Right lobe of liver (tissue), 6 donors: Measurements from ENCODE around the gene SRP68. TPM values are rescaled to one million over a fixed set of nuclear protein-coding genes. Genes with fewer than 3 reads are reported as not detected.

Source experiments
- ATAC-seq, 4 donors: fragments of 200-7000 bp; cut with Tn5 transposase; one replicate each; pipeline ENCODE4 v1.9.1; 2020; ENCODE audit warnings: mild to moderate bottlenecking in 4 of 4, moderate library complexity in 4 of 4
- DNase-seq, 3 donors: peaks; one replicate each; pipeline ENCODE4 v3.0.0-alpha.2; 2020
- H3K27ac ChIP-seq, 3 donors: fragments of 200-600 bp; one replicate each; pipeline ENCODE4 v1.8.0; 2022
- H3K27me3 ChIP-seq, 2 donors: fragments of 200-600 bp; one replicate each; pipeline ENCODE4 v1.8.0; 2022
- H3K36me3 ChIP-seq, 4 donors: fragments of 200-600 bp; sonication (generic) in 1 of 4; one replicate each; pipeline versions ENCODE4 v1.5.1 to v1.8.0; 2017 to 2022; ENCODE audit warnings: control low read depth in 1 of 4
- H3K4me1 ChIP-seq, 4 donors: fragments of 200-600 bp; sonication (generic) in 1 of 4; one replicate each; pipeline versions ENCODE4 v1.5.1 to v1.8.0; 2017 to 2022; ENCODE audit warnings: control low read depth in 1 of 4
- H3K4me3 ChIP-seq, 3 donors: fragments of 200-600 bp; one replicate each; pipeline ENCODE4 v1.8.0; 2022
- H3K9me3 ChIP-seq, 4 donors: fragments of 200-600 bp; sonication (generic) in 1 of 4; one replicate each; pipeline versions ENCODE4 v1.5.1 to v1.8.0; 2017 to 2022; ENCODE audit warnings: control low read depth in 1 of 4
- POLR2A ChIP-seq: fragments of 450-650 bp; IDR thresholded peaks from one replicate; pipeline ENCODE4 v1.6.1; 2017; ENCODE audit warnings: antibody characterized with exemption, mild to moderate bottlenecking
- WGBS: methylation state at CpG from one replicate; pipeline ENCODE4 v1.1.6; 2018; ENCODE audit warnings: low coverage, low lambda C conversion rate; ENCODE audit not compliant: insufficient coverage; ENCODE audit errors: missing lambda C conversion rate; 5-methylcytosine and 5-hydroxymethylcytosine counted together
- intact Hi-C, 2 donors: fragments of 100-400 bp; cut with DNase I; formaldehyde crosslinking; loops; one replicate each; pipeline versions ENCODE4 v1.11.2 to v1.14.1; 2022
- total RNA-seq, 6 experiments: library from RNA; depleted of rRNA in 2 of 6; stranded (reverse); fragments of >200 nt in 2 of 6; fragmentation: NEBNext Ultra II Directional in 3 of 6; extraction: Animal tissue kit (Norgen Biotek cat#: 25700) in 3 of 6; gene quantifications; one replicate each; pipeline versions ENCODE4 v1.1.0 to v1.2.4, GENCODE V29; 2016 to 2023
- TF ChIP-seq, protein P1 (sequence below), 4 donors: fragments of 200-600 bp in 3 of 4; fragments of 450-650 bp in 1 of 4; IDR thresholded peaks; one replicate each; pipeline versions ENCODE4 v1.5.1 to v1.8.0; 2016 to 2022; ENCODE audit warnings: antibody characterized with exemption in 4 of 4, mild to moderate bottlenecking in 2 of 4
- donor health status: DM: no; HTN: yes; CAD: no.
- donor health status: DM: no; HTN: no; CAD: no.
- donor health status: DM: no; HTN: no; CAD: no.
- donor health status: DM: no; HTN: yes; CAD: no.
- donor health status: DM: no; HTN: yes; CAD: no.

Gene SRP68
- total RNA-seq, 6 experiments from 2014 or later = 31.0 to 37.0 (median 35.1) TPM

DNA sequence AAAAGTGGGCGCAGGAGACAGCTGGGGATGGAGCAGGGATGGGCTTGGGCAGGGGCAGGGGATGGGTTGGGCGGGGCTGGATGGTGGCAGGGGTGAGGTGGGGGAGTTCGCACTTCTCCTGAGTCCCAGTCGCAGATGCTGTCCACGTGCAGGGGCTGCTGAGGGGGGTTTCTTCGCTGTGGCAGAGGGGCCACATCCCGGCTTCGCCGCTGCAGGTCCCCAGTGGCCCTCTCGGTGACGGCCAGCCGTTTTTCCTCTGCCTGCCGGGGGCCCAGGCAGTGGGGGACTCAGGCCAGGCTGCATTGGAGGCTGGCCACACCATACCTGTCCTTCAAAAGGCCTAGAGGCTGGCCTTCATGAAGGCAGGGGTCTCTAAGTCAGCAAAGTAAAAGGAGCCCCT, 53.5 kb downstream of the SRP68 start:
- Histone ChIP-seq H3K4me3 (no peak overlapping the region), H3K27ac (no peak overlapping the region), H3K27me3 (no peaks in the 10 kb centered on the region), H3K4me1 (no peaks in the 10 kb centered on the region), H3K36me3 (no peaks in the 10 kb centered on the region), H3K9me3 (no peaks in the 10 kb centered on the region)
- TF ChIP-seq, protein P1, sequence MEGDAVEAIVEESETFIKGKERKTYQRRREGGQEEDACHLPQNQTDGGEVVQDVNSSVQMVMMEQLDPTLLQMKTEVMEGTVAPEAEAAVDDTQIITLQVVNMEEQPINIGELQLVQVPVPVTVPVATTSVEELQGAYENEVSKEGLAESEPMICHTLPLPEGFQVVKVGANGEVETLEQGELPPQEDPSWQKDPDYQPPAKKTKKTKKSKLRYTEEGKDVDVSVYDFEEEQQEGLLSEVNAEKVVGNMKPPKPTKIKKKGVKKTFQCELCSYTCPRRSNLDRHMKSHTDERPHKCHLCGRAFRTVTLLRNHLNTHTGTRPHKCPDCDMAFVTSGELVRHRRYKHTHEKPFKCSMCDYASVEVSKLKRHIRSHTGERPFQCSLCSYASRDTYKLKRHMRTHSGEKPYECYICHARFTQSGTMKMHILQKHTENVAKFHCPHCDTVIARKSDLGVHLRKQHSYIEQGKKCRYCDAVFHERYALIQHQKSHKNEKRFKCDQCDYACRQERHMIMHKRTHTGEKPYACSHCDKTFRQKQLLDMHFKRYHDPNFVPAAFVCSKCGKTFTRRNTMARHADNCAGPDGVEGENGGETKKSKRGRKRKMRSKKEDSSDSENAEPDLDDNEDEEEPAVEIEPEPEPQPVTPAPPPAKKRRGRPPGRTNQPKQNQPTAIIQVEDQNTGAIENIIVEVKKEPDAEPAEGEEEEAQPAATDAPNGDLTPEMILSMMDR (IDR thresholded peaks at IDR 0.05) = no peak
- no peak for DNase-seq
- no CpG with 5 or more reads among the region's 13 CpGs for WGBS
- ATAC-seq = no peak
- intact Hi-C loops = loop anchor here in 1 of 2 donors (10.0 kb wide), 1 partner anchor 266 kb away; no protein-coding TSS in a partner anchor

DNA sequence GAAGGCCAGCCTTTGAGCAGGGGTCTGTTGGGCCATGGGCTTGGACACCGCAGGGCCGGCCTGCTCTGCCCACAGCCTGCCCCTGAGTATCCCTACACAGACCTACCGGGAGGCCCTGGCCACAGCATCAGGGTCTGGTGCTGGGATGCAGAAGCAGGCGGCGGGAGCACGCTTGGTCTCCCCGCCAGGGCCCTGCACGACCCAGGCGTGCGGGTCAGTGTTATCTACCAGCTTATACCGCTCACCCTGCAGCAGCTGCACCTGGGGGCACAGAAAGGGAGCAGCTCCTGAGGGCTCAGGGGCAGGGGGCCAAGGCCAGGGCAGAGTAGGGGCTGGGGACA, 54.0 kb downstream of the SRP68 start:
- DNase-seq (no peak), ATAC-seq (no peak)
- Histone ChIP-seq H3K9me3 (no peaks in the 10 kb centered on the region), H3K4me3 (no peak overlapping the region), H3K36me3 (no peaks in the 10 kb centered on the region), H3K27me3 (no peaks in the 10 kb centered on the region), H3K27ac (no peak overlapping the region), H3K4me1 (no peaks in the 10 kb centered on the region)
- intact Hi-C loops = loop anchor here in 1 of 2 donors (10.0 kb wide), 1 partner anchor 266 kb away; no protein-coding TSS in a partner anchor
- WGBS = no CpG with 5 or more reads among the region's 11 CpGs
- TF ChIP-seq, protein P1 (IDR thresholded peaks at IDR 0.05) = no peak
- TF ChIP-seq POLR2A = no peak

DNA sequence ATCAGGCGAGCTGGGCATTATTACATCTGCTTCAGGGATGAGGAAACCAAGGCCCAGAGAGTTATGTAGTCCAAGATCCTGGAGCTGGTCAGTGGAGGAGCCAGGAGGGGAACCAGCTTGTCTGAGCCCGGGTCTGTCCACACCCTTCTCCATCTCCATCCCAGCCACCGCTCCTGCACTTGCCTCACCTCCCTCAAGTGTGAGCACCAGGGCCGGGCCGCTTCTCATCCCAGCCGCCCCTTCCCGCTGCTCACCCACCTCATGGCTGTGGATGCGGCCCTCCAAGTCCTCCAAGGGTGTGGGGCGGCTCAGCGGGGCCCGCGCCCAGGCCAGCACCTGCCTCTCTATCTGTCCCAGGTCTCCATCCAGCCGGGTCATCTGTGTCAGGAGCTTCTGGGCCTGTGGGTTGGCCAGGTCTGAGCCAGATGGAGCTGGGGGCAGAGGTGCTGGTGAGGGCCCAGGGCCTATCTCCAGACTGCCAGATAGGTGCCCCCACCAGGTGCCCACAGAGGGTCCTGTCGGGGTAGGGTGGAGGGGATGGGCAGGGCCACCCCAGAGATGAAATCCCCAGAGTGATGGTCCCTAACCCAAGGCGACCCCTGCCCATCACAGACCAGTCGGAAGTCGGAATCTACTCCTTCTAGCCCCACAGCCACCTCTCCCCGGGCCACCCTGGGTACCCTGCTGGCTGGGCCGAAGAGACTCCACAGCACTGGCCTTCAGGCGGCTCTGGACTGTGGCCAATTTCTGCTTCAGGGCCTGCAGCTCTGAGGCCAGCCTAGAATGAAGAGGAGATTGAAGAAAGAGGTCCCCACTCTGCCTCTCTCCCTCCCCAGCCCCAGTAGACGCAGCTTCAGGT, 54.6 kb downstream of the SRP68 start:
- intact Hi-C loops = loop anchor here in 1 of 2 donors (10.0 kb wide), 1 partner anchor 267 kb away; no protein-coding TSS in a partner anchor
- no peaks in the 10 kb centered on the region for H3K4me1 ChIP-seq
- H3K4me3 ChIP-seq = no peak overlapping the region
- no peak overlapping the region for H3K27ac ChIP-seq
- ATAC-seq (no peak), DNase-seq (peak in 1 of 3 donors; percentile 43)
- no peaks in the 10 kb centered on the region for H3K9me3 ChIP-seq
- H3K27me3 ChIP-seq = no peaks in the 10 kb centered on the region
- H3K36me3 ChIP-seq = no peaks in the 10 kb centered on the region
- 67% methylated on average over 1 of the region's 21 CpGs for WGBS
- TF ChIP-seq, protein P1 (IDR thresholded peaks at IDR 0.05) = no peak
- TF ChIP-seq POLR2A = no peak

DNA sequence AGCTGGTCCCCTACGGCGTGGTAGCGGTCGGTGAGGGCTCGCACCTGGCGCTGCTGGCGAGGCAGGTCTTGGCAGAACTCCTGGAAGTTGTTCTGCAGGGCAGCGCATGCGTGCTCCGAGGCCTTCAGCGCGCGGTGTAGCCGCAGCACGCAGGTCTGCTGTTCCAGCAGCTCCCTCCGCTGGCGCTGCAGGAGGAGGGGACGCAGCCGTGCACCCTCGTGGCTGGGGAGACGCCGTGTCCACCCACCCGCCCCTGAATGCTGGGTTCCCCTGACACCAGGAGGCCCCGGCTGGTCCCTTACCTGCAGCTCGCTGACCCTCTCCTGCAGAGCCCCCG, 57.4 kb downstream of the SRP68 start:
- no CpG with 5 or more reads among the region's 26 CpGs for WGBS
- DNase-seq (peak in 2 of 3 donors; percentile 25 to 47), ATAC-seq (peak in 1 of 4 donors; percentile 5)
- Histone ChIP-seq H3K4me3 (no peak overlapping the region), H3K36me3 (no peaks in the 10 kb centered on the region), H3K27me3 (no peaks in the 10 kb centered on the region), H3K27ac (no peak overlapping the region), H3K9me3 (no peaks in the 10 kb centered on the region), H3K4me1 (no peaks in the 10 kb centered on the region)
- intact Hi-C loops = loop anchor here in 1 of 2 donors (10.0 kb wide), 1 partner anchor 270 kb away; no protein-coding TSS in a partner anchor
- TF ChIP-seq, protein P1 (IDR thresholded peaks at IDR 0.05) = no peak
- TF ChIP-seq POLR2A = no peak
